Measurements from ENCODE around the gene ZNF282.
"Not testable (repeated sequence)": the region's sequence is repeated elsewhere in the genome, so short reads cannot be mapped to it uniquely, and the experiment has no call there.

The ZNF282 gene

GRCh38 chr7:149248777-149249176 is 53.4 kb downstream of the ZNF282 start:
- Histone ChIP-seq H3K4me2 (ENCODE audit: low read depth, low read length, poor library complexity, severe bottlenecking) (no peak overlapping the region), H3K9ac (ENCODE audit: low read length) (no peak overlapping the region), H3K27ac (ENCODE audit: low read depth, low read length) (no peak overlapping the region), H3K4me3 (ENCODE audit: insufficient read depth, low read length, poor library complexity, severe bottlenecking) (no peak overlapping the region), H3K79me2 (ENCODE audit: insufficient read depth, low read length) (peaks cover 32% of the 10 kb centered on the region), H2AFZ (ENCODE audit: low read depth, low read length, severe bottlenecking) (no peak overlapping the region), H3F3A (ENCODE audit: insufficient read depth) (no peaks in the 10 kb centered on the region), H3K9me2 (replicated peaks; ENCODE audit: insufficient read depth, low read length) (no peaks in the 10 kb centered on the region), H3K9me3 (ENCODE audit: insufficient read depth, low read length) (no peaks in the 10 kb centered on the region), H4K20me1 (ENCODE audit: low read depth, low read length) (no peaks in the 10 kb centered on the region), H3K36me3 (ENCODE audit: low read length) (0 out of 2 replicates have a peak, but pooled peaks cover 7% of the 10 kb centered on the region), H3K27me3 (ENCODE audit: low read length) (no peaks in the 10 kb centered on the region)
- TF ChIP-seq EZH2phosphoT487 (conservative IDR thresholded peaks at IDR 0.05; ENCODE audit: low read length) (no peak), CTCF (IDR thresholded peaks at IDR 0.05; ENCODE audit: insufficient read depth, low read length, poor library complexity, severe bottlenecking) (no peak)

- H3K9ac ChIP-seq (ENCODE audit: low read length); H3K9me3 ChIP-seq (ENCODE audit: insufficient read depth, low read length); H3K27ac ChIP-seq (ENCODE audit: low read depth, low read length); H3F3A ChIP-seq (ENCODE audit: insufficient read depth); H3K9me2 ChIP-seq (replicated peaks; ENCODE audit: insufficient read depth, low read length); H4K20me1 ChIP-seq (ENCODE audit: low read depth, low read length); H3K27me3 ChIP-seq (ENCODE audit: low read length); H3K4me2 ChIP-seq (ENCODE audit: low read depth, low read length, poor library complexity, severe bottlenecking); H3K4me3 ChIP-seq (ENCODE audit: insufficient read depth, low read length, poor library complexity, severe bottlenecking); H2AFZ ChIP-seq (ENCODE audit: low read depth, low read length, severe bottlenecking): not testable (repeated sequence)
- Histone ChIP-seq H3K79me2 (ENCODE audit: insufficient read depth, low read length) (peaks cover 26% of the 10 kb centered on the region), H3K36me3 (ENCODE audit: low read length) (0 out of 2 replicates have a peak, but pooled peaks cover 10% of the 10 kb centered on the region)
These were observed 54.8 kb downstream of the ZNF282 start for GRCh38 chr7:149250151-149250550.

GRCh38 chr7:149251518-149251917 is 56.2 kb downstream of the ZNF282 start:
- not testable (repeated sequence) for H3K9me2 ChIP-seq (replicated peaks; ENCODE audit: insufficient read depth, low read length); H2AFZ ChIP-seq (ENCODE audit: low read depth, low read length, severe bottlenecking); H4K20me1 ChIP-seq (ENCODE audit: low read depth, low read length); H3F3A ChIP-seq (ENCODE audit: insufficient read depth); H3K4me2 ChIP-seq (ENCODE audit: low read depth, low read length, poor library complexity, severe bottlenecking); H3K27ac ChIP-seq (ENCODE audit: low read depth, low read length); H3K9ac ChIP-seq (ENCODE audit: low read length); H3K27me3 ChIP-seq (ENCODE audit: low read length); H3K4me3 ChIP-seq (ENCODE audit: insufficient read depth, low read length, poor library complexity, severe bottlenecking); H3K9me3 ChIP-seq (ENCODE audit: insufficient read depth, low read length)
- H3K36me3 ChIP-seq (ENCODE audit: low read length) = 0 out of 2 replicates have a peak, but pooled peaks cover 10% of the 10 kb centered on the region
- H3K79me2 ChIP-seq (ENCODE audit: insufficient read depth, low read length) = peaks cover 13% of the 10 kb centered on the region

- H3F3A ChIP-seq (ENCODE audit: insufficient read depth) = no peaks in the 10 kb centered on the region
- 0 out of 2 replicates have a peak, but pooled peaks cover 10% of the 10 kb centered on the region for H3K36me3 ChIP-seq (ENCODE audit: low read length)
- TF ChIP-seq EZH2phosphoT487 (conservative IDR thresholded peaks at IDR 0.05; ENCODE audit: low read length) (no peak), CTCF (IDR thresholded peaks at IDR 0.05; ENCODE audit: insufficient read depth, low read length, poor library complexity, severe bottlenecking) (no peak)
- no peak overlapping the region for H2AFZ ChIP-seq (ENCODE audit: low read depth, low read length, severe bottlenecking)
- no peaks in the 10 kb centered on the region for H3K27me3 ChIP-seq (ENCODE audit: low read length)
- H3K4me3 ChIP-seq (ENCODE audit: insufficient read depth, low read length, poor library complexity, severe bottlenecking) = no peak overlapping the region
- no peaks in the 10 kb centered on the region for H4K20me1 ChIP-seq (ENCODE audit: low read depth, low read length)
- no peaks in the 10 kb centered on the region for H3K9me3 ChIP-seq (ENCODE audit: insufficient read depth, low read length)
- H3K27ac ChIP-seq (ENCODE audit: low read depth, low read length) = no peak overlapping the region
- H3K9me2 ChIP-seq (replicated peaks; ENCODE audit: insufficient read depth, low read length) = no peaks in the 10 kb centered on the region
- H3K4me2 ChIP-seq (ENCODE audit: low read depth, low read length, poor library complexity, severe bottlenecking) = no peak overlapping the region
- no peak overlapping the region for H3K9ac ChIP-seq (ENCODE audit: low read length)
- peaks cover 7% of the 10 kb centered on the region for H3K79me2 ChIP-seq (ENCODE audit: insufficient read depth, low read length)
These were observed 57.0 kb downstream of the ZNF282 start for GRCh38 chr7:149252378-149252777.

Measured in SU-DHL-6 (cell line).